Activated CD8-positive, alpha-beta T cell treated with anti-CD3 and anti-CD28 coated beads, Interleukin-2, amount 10 ng/mL, durations not matched to agents 7 days and 5 days (primary cell): ENCODE measurements around the gene ZBTB16. TPM values are rescaled to one million over a fixed set of nuclear protein-coding genes. Genes with fewer than 3 reads are reported as not detected.

Source experiments
- ATAC-seq: fragments of 150-1000 bp; cut with Tn5 transposase; one replicate; pipeline ENCODE4 v1.10.0; 2021; ENCODE audit warnings: moderate library complexity
- CTCF ChIA-PET: fragments of 350-600 bp; sonication (Branson Sonifier 250); formaldehyde crosslinking; loops from one replicate; lab custom pipeline; 2021; ENCODE audit warnings: antibody characterized with exemption; lab: Charles Lee
- POLR2A ChIA-PET: fragments of 350-600 bp; sonication (Branson Sonifier 250); formaldehyde crosslinking; loops from one replicate; lab custom pipeline; 2021; ENCODE audit warnings: antibody characterized with exemption; lab: Charles Lee
- DNase-seq: peaks from one replicate; pipeline ENCODE4 v3.0.0-alpha.2; 2020
- H3K27ac Mint-ChIP-seq: one replicate; pipeline ENCODE4 v1.8.0; 2021; ENCODE audit warnings: mild to moderate bottlenecking, mixed read lengths
- H3K27me3 Mint-ChIP-seq: one replicate; pipeline ENCODE4 v1.8.0; 2021; ENCODE audit warnings: low read depth, mixed read lengths
- H3K36me3 Mint-ChIP-seq: one replicate; pipeline ENCODE4 v1.8.0; 2021; ENCODE audit warnings: low read depth, mixed read lengths
- H3K4me1 Mint-ChIP-seq: one replicate; pipeline ENCODE4 v1.8.0; 2021; ENCODE audit warnings: low read depth, mixed read lengths
- H3K4me3 Mint-ChIP-seq: one replicate; pipeline ENCODE4 v1.8.0; 2021; ENCODE audit warnings: mild to moderate bottlenecking, mixed read lengths
- H3K9me3 Mint-ChIP-seq: one replicate; pipeline ENCODE4 v1.8.0; 2022; ENCODE audit warnings: mixed read lengths; ENCODE audit not compliant: insufficient read depth
- total RNA-seq, 2 experiments: library from RNA; stranded (reverse); gene quantifications; one replicate each; pipeline ENCODE4 v1.2.3, GENCODE V29; 2021

Gene ZBTB16
- total RNA-seq, 2 experiments from 2014 or later, result 16.3 to 16.4 TPM

- Mint-ChIP-seq H3K27ac (no peak overlapping the region), H3K27me3 (peaks cover 36% of the 10 kb centered on the region), H3K9me3 (no peaks in the 10 kb centered on the region), H3K4me3 (no peak overlapping the region), H3K36me3 (no peaks in the 10 kb centered on the region), H3K4me1 (no peaks in the 10 kb centered on the region)
- ChIA-PET POLR2A (no interaction called here), CTCF (interaction anchor here (0.7 to 7.5 kb wide), 2 partner anchors 28 to 756 kb away, joined by 3 to 37 read pairs; no protein-coding TSS in a partner anchor)
- ATAC-seq (no peak), DNase-seq (no peak)
Measured at GRCh38 chr11:114233755-114234154, 174.2 kb downstream of the ZBTB16 start.

- H3K36me3 Mint-ChIP-seq, result no peaks in the 10 kb centered on the region
- no peak for DNase-seq
- no peak overlapping the region for H3K27ac Mint-ChIP-seq
Measured at GRCh38 chr11:114236829-114237228, 177.3 kb downstream of the ZBTB16 start.

GRCh38 chr11:114237321-114238280, 178.1 kb downstream of the ZBTB16 start:
- Mint-ChIP-seq H3K27me3 (peaks cover 34% of the 10 kb centered on the region), H3K4me1 (no peaks in the 10 kb centered on the region), H3K4me3 (no peak overlapping the region), H3K27ac (peak overlapping the region; percentile 3), H3K9me3 (no peaks in the 10 kb centered on the region), H3K36me3 (no peaks in the 10 kb centered on the region)
- no peak for ATAC-seq
- CTCF ChIA-PET, result interaction anchor here (1.5 to 7.5 kb wide), 2 partner anchors 24 to 58 kb away, joined by 4 to 37 read pairs; no protein-coding TSS in a partner anchor
- POLR2A ChIA-PET, result no interaction called here
- no peak for DNase-seq

More at GRCh38 chr11:114236829-114237228, 177.3 kb downstream of the ZBTB16 start:
- POLR2A ChIA-PET, result no interaction called here
- no peaks in the 10 kb centered on the region for H3K9me3 Mint-ChIP-seq
- H3K27me3 Mint-ChIP-seq, result peaks cover 34% of the 10 kb centered on the region
- no peak overlapping the region for H3K4me3 Mint-ChIP-seq
- H3K4me1 Mint-ChIP-seq, result no peaks in the 10 kb centered on the region
- CTCF ChIA-PET, result interaction anchor here (7.5 kb wide), 1 partner anchor 25 kb away, joined by 37 read pairs; no protein-coding TSS in a partner anchor
- ATAC-seq, result no peak

GRCh38 chr11:114239753-114240161, 180.2 kb downstream of the ZBTB16 start:
- CTCF ChIA-PET, result interaction anchor here (1.3 to 7.5 kb wide), 2 partner anchors 22 to 34 kb away, joined by 4 to 37 read pairs; no protein-coding TSS in a partner anchor
- no peak for DNase-seq
- Mint-ChIP-seq H3K9me3 (no peaks in the 10 kb centered on the region), H3K27me3 (peaks cover 23% of the 10 kb centered on the region), H3K4me1 (no peaks in the 10 kb centered on the region), H3K36me3 (no peaks in the 10 kb centered on the region), H3K27ac (no peak overlapping the region), H3K4me3 (no peak overlapping the region)
- no peak for ATAC-seq
- POLR2A ChIA-PET, result no interaction called here

GRCh38 chr11:114242032-114242431, 182.5 kb downstream of the ZBTB16 start:
- H3K27ac Mint-ChIP-seq, result no peak overlapping the region
- H3K9me3 Mint-ChIP-seq, result no peaks in the 10 kb centered on the region
- DNase-seq (no peak), ATAC-seq (no peak)
- POLR2A ChIA-PET, result no interaction called here
- no peaks in the 10 kb centered on the region for H3K4me1 Mint-ChIP-seq
- H3K36me3 Mint-ChIP-seq, result no peaks in the 10 kb centered on the region
- H3K4me3 Mint-ChIP-seq, result no peak overlapping the region
- CTCF ChIA-PET, result interaction anchor here (1.1 kb wide), 1 partner anchor 19 kb away, joined by 8 read pairs; no protein-coding TSS in a partner anchor
- H3K27me3 Mint-ChIP-seq, result peaks cover 4% of the 10 kb centered on the region

GRCh38 chr11:114243461-114244372, 184.2 kb downstream of the ZBTB16 start:
- Mint-ChIP-seq H3K9me3 (no peaks in the 10 kb centered on the region), H3K4me3 (no peak overlapping the region), H3K4me1 (no peaks in the 10 kb centered on the region), H3K27me3 (peaks cover 1% of the 10 kb centered on the region), H3K36me3 (no peaks in the 10 kb centered on the region), H3K27ac (no peak overlapping the region)
- DNase-seq, result no peak
- CTCF ChIA-PET, result no interaction called here
- no peak for ATAC-seq
- POLR2A ChIA-PET, result no interaction called here

GRCh38 chr11:114244726-114245394, 185.3 kb downstream of the ZBTB16 start:
- Mint-ChIP-seq H3K4me1 (no peaks in the 10 kb centered on the region), H3K27ac (no peak overlapping the region), H3K36me3 (no peaks in the 10 kb centered on the region), H3K27me3 (no peaks in the 10 kb centered on the region), H3K9me3 (no peaks in the 10 kb centered on the region), H3K4me3 (no peak overlapping the region)
- POLR2A ChIA-PET, result no interaction called here
- CTCF ChIA-PET, result no interaction called here
- DNase-seq (no peak), ATAC-seq (no peak)

- ATAC-seq (no peak), DNase-seq (no peak)
- Mint-ChIP-seq H3K36me3 (no peaks in the 10 kb centered on the region), H3K4me3 (no peak overlapping the region), H3K4me1 (no peaks in the 10 kb centered on the region), H3K9me3 (no peaks in the 10 kb centered on the region), H3K27me3 (no peaks in the 10 kb centered on the region), H3K27ac (peak overlapping the region; percentile 7)
- ChIA-PET CTCF (interaction anchor here (1.3 to 1.4 kb wide), 2 partner anchors 202 to 211 kb away, joined by 3 to 4 read pairs; no protein-coding TSS in a partner anchor), POLR2A (no interaction called here)
Measured at GRCh38 chr11:114246321-114247069, 187.0 kb downstream of the ZBTB16 start.

GRCh38 chr11:114247070-114247789, 187.7 kb downstream of the ZBTB16 start:
- Mint-ChIP-seq H3K27ac (no peak overlapping the region), H3K27me3 (no peaks in the 10 kb centered on the region), H3K9me3 (no peaks in the 10 kb centered on the region), H3K4me1 (no peaks in the 10 kb centered on the region), H3K4me3 (no peak overlapping the region), H3K36me3 (no peaks in the 10 kb centered on the region)
- DNase-seq (no peak), ATAC-seq (no peak)
- ChIA-PET CTCF (interaction anchor here (0.7 to 2.0 kb wide), 4 partner anchors 14 to 212 kb away, joined by 3 to 11 read pairs (median 4); no protein-coding TSS in a partner anchor), POLR2A (no interaction called here)

GRCh38 chr11:114250180-114250579, 190.7 kb downstream of the ZBTB16 start:
- Mint-ChIP-seq H3K4me3 (no peak overlapping the region), H3K36me3 (no peaks in the 10 kb centered on the region), H3K9me3 (no peaks in the 10 kb centered on the region), H3K27me3 (no peaks in the 10 kb centered on the region), H3K4me1 (peaks cover 4% of the 10 kb centered on the region), H3K27ac (no peak overlapping the region)
- ATAC-seq (no peak), DNase-seq (no peak)
- ChIA-PET POLR2A (no interaction called here), CTCF (interaction anchor here (1.0 to 3.0 kb wide), 4 partner anchors 11 to 90 kb away, joined by 3 to 22 read pairs (median 4); no protein-coding TSS in a partner anchor)
